Embryonic facial prominence (tissue), 1 donor: ENCODE measurements around the gene RASGEF1C.
"Not testable (repeated sequence)": the region's sequence is repeated elsewhere in the genome, so short reads cannot be mapped to it uniquely, and the experiment has no call there.

ENCODE experiments used
- DNase-seq: peaks from one replicate; pipeline ENCODE4 v3.0.0-alpha.2; 2016; ENCODE audit errors: extremely low spot score

The RASGEF1C gene

GRCh38 chr5:180100621-180101450 lies 108.2 kb downstream of the RASGEF1C start:
- DNase-seq: no peak

DNA sequence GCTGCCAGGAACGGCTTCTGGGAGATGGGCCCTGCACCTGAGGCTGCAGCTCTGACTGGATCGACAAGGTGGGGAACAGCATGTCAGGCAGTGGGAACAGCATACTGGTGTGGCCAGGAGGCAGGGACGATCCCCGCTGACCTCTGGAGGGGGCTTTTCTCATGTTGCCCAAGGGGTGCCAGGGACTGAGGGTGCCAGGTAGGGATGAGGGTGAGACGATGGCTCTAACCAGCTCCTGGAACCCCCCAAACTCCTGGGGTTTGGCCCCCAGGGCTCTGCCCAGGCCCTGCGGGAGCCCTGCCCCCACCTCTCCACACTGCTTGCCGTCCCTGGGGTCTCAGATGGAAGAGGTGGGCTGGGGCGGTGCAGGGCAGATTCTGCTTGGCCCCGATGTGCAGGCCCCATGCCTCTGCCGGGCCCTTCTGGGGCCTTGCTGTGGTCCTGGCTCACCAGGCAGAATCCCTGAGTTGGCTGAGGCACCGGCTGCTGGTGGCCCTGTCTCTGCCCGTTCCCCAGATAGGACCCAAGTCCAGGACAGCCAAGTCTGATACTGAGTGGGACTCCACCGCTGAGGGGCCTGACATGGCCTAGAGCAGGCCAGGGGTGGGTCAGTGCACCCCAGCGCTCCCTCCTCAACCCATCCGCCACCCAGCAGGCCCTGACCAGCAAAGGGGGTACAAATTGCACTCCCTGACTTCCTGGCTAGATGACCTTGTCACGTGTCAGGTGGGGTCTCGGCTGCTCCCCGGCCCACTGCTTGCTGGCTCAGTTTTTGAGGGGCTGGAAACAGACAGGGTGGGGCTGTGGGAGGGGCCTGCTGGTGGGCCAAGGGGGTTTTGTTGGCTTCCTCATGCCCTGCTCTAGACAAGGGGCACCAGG lies 109.0 kb downstream of the RASGEF1C start:
- no peak for DNase-seq

GRCh38 chr5:180098991-180099732 lies 109.8 kb downstream of the RASGEF1C start:
- no peak for DNase-seq

- no peak for DNase-seq
These were observed 110.5 kb downstream of the RASGEF1C start for GRCh38 chr5:180098526-180098925.

DNA sequence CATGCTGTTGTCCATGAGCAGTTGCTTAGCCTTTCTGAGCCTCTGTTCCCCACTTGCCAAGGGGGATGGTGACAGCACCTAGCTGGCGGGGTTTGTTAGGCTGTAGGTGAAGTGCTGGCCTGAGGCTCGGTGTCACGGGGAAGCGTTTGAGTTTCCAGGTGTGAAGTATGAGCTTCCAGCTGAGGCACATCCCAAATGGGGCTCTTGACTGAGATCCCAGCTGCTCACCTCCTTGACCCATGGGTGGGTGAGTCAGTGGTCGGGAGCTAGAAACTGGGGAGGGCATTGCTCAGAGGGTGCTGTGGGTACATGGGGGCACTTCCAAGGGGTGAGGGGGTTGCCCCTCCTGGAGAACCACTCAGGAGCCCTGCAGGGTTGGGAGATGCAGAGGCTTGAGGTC lies 111.1 kb downstream of the RASGEF1C start:
- DNase-seq: no peak

DNA sequence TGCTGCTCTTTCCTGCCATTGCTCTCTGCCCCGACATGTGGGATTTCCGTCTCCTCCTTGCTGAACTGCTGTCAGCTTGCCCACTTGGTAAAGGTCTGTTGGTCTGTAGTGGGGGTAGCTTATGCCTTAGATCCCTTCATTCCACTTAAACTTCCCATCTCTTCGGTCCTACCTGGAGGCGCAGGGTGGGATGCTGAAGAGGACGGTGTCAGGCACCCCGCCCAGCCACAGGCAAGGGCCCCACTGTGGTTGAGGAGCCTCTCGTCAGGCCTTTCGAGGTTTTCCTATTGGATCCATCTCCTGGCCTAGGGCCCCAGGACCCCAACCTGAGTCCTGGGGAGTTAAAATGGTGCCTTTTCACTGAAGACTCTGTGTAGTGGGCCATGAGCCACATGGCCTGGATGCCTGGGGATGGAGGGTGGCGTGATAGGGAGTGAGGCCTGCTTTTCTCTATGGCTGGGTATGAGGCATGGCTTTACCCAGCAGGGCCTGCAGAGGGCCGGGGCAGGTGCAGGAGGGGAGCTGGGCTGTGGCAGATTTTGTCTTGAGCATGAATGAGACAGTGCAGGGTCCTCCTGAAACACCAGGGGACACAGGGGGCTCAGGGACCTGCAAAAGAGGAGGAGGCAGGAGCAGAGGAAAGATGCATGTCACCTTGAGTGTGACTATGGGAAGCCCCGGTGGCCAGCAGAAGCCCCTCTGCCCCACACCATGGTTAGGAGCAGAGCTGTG lies 111.7 kb downstream of the RASGEF1C start:
- DNase-seq: no peak

- no peak for DNase-seq
These were observed 112.4 kb downstream of the RASGEF1C start for GRCh38 chr5:180096616-180097015.

DNA sequence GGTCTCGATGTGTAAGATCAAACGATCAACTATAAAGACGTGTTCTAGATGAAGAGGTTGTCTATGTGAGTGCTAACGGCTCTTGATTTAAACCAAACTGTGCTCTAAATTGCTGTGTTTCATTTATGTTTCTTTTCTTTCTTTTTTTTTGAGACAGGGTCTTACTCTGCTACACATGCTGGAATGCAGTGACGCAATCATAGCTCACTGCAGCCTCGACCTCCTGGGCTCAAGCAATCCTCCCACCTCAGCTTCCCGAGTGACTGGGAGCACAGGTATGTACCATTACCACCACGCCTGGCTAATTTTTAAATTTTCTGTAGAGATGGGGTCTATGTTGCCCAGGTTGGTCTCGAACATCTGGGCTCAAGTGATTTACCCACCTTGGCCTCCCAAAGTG lies 113.5 kb downstream of the RASGEF1C start:
- DNase-seq: no peak

DNA sequence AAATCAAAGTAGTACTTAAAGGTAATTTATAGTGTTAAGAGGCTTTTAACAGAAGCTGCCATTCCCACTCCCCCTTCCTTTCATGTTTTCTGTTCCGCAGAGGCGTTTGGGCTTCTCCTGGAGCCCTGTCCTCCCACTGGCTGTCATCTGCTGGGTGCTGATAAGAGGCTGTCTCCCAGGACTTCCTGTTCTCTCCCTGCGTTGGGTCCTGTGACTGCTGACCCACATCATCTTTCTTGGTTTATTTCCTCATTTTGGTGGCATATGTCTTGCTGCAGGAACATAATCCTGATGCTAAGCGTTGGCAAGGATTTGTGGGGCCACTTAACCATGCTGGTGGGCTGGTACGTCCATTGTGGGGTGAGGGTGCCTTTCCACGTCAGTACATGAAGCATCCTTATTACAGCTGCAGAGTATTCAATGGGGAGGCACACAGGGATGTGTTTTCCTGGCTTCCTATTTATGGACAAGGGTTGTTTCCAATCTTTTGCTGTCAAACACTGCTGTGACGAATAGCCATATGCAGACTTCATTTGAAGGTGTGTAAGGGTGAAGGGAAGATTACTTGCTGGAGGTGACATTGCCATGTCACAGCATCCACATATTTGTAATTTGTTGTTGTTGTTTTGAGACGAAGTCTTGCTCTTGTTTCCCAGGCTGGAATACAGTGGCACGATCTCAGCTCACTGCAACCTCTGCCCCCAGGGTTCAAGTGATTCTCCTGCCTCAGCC lies 115.2 kb downstream of the RASGEF1C start:
- DNase-seq: no peak

- no peak for DNase-seq
These were observed 115.8 kb downstream of the RASGEF1C start for GRCh38 chr5:180093241-180093640.

GRCh38 chr5:180090769-180091546 lies 118.1 kb downstream of the RASGEF1C start:
- no peak for DNase-seq

GRCh38 chr5:180090098-180090768 lies 118.8 kb downstream of the RASGEF1C start:
- peak; percentile 52 for DNase-seq

GRCh38 chr5:180089628-180090027 lies 119.4 kb downstream of the RASGEF1C start:
- not testable (repeated sequence) for DNase-seq

DNA sequence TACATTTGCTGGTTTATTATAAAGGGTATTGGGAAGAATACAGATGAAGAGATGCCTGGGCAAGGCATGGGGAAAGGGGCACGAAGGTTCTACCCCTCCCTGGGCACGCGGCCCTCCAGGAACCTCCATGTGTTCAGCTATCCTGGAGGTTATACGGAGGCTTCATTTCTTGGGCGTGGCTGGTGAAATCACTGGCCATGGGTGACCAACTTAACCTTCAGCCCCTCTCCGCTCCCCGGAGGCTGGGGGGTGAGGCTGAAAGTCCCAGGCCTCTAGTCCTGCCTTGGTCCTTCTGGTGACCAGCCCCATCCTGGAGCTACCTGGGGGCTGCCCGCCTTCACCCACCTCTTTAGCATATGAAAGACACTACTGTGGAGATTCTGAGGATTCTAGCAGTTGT lies 120.5 kb downstream of the RASGEF1C start:
- DNase-seq: no peak

DNA sequence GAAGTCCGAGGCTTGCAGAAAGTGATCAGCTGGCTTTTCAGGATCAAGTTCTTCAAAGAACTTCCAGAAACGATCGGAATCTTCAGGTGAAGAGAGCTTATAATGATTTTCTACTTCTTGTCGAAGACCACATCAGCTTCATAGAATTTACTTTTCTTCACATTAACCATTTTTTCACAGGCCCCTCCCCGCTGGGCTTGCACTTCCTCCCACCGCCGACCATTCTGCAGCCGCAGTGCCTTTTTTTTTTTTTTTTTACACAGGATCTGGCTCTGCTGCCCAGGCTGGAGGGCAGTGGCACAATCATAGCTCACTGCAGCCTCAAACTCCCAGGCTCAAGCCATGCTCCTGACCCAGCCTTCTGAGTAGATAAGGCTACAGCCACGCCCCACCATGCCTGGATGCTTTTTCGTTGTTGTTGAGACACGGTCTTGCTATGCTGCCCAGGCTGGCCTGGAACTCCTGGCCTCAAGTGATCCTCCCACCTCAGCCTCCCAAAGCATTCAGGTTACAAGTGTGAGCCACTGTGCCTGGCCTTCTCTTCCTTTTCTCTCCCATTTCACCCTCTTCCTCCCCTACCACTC lies 122.1 kb downstream of the RASGEF1C start:
- no peak for DNase-seq

DNA sequence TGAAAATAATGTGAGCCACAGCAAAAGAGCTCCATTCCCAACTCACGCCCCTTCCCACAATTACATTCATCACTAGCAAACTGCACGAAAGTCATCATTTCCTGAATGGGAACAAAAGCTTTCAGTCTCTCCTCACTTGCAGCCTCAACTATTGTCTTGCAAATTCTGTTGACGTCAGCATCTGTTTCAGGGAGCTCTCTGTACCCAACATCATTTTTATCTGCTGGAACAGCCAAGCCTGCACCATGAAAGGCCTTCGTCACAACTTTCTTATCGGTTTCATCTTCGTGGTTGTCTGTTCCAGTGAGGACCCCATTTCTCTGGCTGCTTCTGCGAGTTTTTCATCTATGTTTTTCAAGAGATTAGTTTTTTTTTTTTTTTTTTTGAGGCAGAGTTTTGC lies 123.2 kb downstream of the RASGEF1C start:
- no peak for DNase-seq

DNA sequence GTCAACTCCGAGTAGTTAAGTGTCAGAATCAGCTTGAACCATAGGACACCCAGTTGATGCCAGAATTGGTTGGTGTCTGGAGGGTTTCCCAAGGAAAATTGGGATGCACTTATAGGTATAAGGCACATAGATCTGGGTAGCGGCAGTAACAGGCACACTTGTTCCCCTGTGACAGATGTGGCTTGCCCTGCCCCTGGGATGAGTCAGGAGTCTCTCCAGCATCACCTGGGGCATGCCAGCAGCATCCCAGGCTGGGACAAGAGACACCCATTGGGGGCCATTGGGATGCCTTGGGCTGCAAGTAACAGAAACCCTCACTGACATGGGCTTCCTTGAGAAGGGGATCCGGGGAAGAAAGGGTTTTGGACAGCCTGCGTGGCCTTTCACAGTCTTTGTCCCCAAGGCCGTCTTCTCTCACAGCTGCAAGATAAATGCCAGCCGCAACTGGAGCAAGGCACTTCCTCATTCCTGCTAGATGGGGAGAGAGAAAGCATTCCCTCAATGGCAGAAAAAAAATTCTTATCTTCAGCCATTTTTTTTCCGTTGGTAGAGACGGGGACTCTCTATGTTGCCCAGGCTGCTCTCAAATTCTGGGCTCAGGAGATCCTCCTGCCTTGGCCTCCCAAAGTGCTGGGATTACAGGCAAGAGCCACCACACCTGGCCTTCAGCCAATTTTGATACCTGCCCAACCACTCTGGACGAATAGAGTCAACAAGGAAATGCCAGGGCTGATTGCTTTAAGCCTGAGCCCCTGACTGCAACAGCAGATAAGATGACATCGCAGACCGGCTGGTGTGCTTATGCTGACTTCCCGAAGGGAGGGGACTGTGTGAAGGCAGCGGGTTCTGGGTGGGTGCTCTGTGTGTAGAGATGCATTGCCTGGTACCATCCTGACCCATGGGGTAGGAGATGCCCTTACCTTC lies 124.1 kb downstream of the RASGEF1C start:
- no peak for DNase-seq

DNA sequence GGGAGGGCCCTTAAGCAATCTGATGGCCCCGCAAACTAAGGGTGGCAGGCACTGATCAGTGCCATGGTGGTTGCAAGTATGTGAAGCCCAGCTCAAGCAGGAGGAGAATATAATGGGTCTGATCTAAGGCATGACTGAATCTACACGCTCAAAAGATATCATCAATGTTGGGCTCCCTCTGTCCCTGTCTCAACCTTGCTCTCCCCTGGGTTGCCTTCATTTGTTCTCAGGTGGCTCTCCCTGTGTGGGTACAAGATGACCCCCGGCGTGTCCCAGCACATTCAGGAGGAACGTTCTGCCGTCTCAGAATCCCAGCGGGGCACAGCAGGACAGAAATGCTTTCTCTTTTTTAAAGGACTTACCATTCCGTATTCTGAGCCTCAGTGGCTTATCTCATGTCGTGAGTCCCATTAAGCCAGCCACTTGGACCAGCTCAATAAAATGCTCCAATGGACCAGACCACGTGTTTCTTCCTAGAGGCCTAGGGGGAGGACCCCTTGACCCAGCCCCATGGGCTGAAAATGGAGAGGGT lies 125.4 kb downstream of the RASGEF1C start:
- DNase-seq: no peak
